Esophagus muscularis mucosa (tissue), 4 donors: ENCODE results near the gene DSTYK. TPM values are rescaled to one million over a fixed set of nuclear protein-coding genes. Genes with fewer than 3 reads are reported as not detected.

ENCODE experiments used
- DNase-seq: peaks from one replicate; pipeline ENCODE4 v3.0.0-alpha.2; 2017; ENCODE audit errors: extremely low spot score
- H3K27ac ChIP-seq, 4 donors: fragments of 200-600 bp; sonication (generic); replicated peaks in 1 of 4; 1 replicate in 3 of 4; 2 replicates in 1 of 4; pipeline ENCODE4 v1.5.1; 2016 to 2019; ENCODE audit warnings: mild to moderate bottlenecking in 1 of 4
- H3K27me3 ChIP-seq, 4 donors: fragments of 200-600 bp; sonication (generic); one replicate each; pipeline versions ENCODE4 v1.5.1 to v1.6.0; 2016 to 2019
- H3K36me3 ChIP-seq, 4 donors: fragments of 200-600 bp; sonication (generic); one replicate each; pipeline ENCODE4 v1.5.1; 2016 to 2019
- H3K4me1 ChIP-seq, 4 donors: fragments of 200-600 bp; sonication (generic); one replicate each; pipeline ENCODE4 v1.5.1; 2016 to 2019
- H3K4me3 ChIP-seq, 4 donors: fragments of 200-600 bp; sonication (generic); 1 replicate in 2 of 4; 2 replicates in 2 of 4; pipeline ENCODE4 v1.5.1; 2016 to 2019; ENCODE audit warnings: mild to moderate bottlenecking in 4 of 4, moderate library complexity in 1 of 4
- H3K9me3 ChIP-seq, 4 donors: fragments of 200-600 bp; sonication (generic); 1 replicate in 3 of 4; 2 replicates in 1 of 4; pipeline ENCODE4 v1.5.1; 2016 to 2019
- CTCF ChIP-seq, 3 experiments: fragments of 200-600 bp in 2 of 3; fragments of 450-650 bp in 1 of 3; sonication (generic) in 2 of 3; IDR thresholded peaks; one replicate each; pipeline ENCODE4 v1.5.1; 2017 to 2019; ENCODE audit warnings: antibody characterized with exemption in 3 of 3, mild to moderate bottlenecking in 2 of 3, moderate library complexity in 1 of 3
- EP300 ChIP-seq: sonication (generic); formaldehyde crosslinking; IDR thresholded peaks from one replicate; pipeline ENCODE4 v1.6.1; 2017; ENCODE audit warnings: antibody characterized with exemption
- POLR2A ChIP-seq: fragments of 450-650 bp; IDR thresholded peaks from one replicate; pipeline ENCODE4 v1.6.1; 2017; ENCODE audit warnings: antibody characterized with exemption, moderate library complexity, mild to moderate bottlenecking, low read depth
- POLR2AphosphoS5 ChIP-seq, 2 donors: sonication (generic); formaldehyde crosslinking; IDR thresholded peaks; one replicate each; pipeline ENCODE4 v1.6.1; 2017; ENCODE audit warnings: antibody characterized with exemption in 2 of 2
- WGBS: methylation state at CpG from one replicate; pipeline ENCODE4 v1.1.5; 2018; 5-methylcytosine and 5-hydroxymethylcytosine counted together
- intact Hi-C: fragments of 100-400 bp; cut with DNase I; formaldehyde crosslinking; loops from one replicate; pipeline ENCODE4 v1.15.1; 2023
- total RNA-seq, 4 donors: library from RNA; depleted of rRNA; stranded (reverse); fragments of >200 nt; gene quantifications; one replicate each; pipeline versions ENCODE4 v1.1.0 to v1.2.1, GENCODE V29; 2016

DSTYK gene
- total RNA-seq, 4 donors from 2014 or later, result 12.0 to 16.1 (median 13.9) TPM

- Histone ChIP-seq H3K9me3 (no peaks in the 10 kb centered on the region), H3K4me3 (no peak overlapping the region), H3K4me1 (peaks cover 13 to 61% (median 56%) of the 10 kb centered on the region in 4 donors), H3K27ac (no peak overlapping the region), H3K27me3 (no peaks in the 10 kb centered on the region), H3K36me3 (peaks cover 0 to 3% (median 1%) of the 10 kb centered on the region in 4 donors)
- no peak for DNase-seq
- 95% methylated on average over 8 of the region's 8 CpGs for WGBS
- no peak for TF ChIP-seq EP300
- no peak for TF ChIP-seq CTCF (IDR thresholded peaks at IDR 0.05)
- no peak for TF ChIP-seq POLR2A
- no peak for TF ChIP-seq POLR2AphosphoS5 (IDR thresholded peaks at IDR 0.05)
- intact Hi-C loops, result no loop called here
These were observed 19.2 kb downstream of the DSTYK start for GRCh38 chr1:205192287-205192686.

GRCh38 chr1:205191622-205192021 lies 19.9 kb downstream of the DSTYK start:
- Histone ChIP-seq H3K36me3 (peaks cover 0 to 7% (median 3%) of the 10 kb centered on the region in 4 donors), H3K9me3 (no peaks in the 10 kb centered on the region), H3K27me3 (no peaks in the 10 kb centered on the region), H3K27ac (peak overlapping the region; percentile 4 to 48 (median 33)), H3K4me1 (peaks cover 13 to 66% (median 62%) of the 10 kb centered on the region in 4 donors), H3K4me3 (no peak overlapping the region)
- no peak for TF ChIP-seq CTCF (IDR thresholded peaks at IDR 0.05)
- TF ChIP-seq EP300, result no peak
- no peak for TF ChIP-seq POLR2AphosphoS5 (IDR thresholded peaks at IDR 0.05)
- TF ChIP-seq POLR2A, result no peak
- intact Hi-C loops, result no loop called here
- no peak for DNase-seq
- WGBS, result 47% methylated on average over 2 of the region's 2 CpGs

- H3K4me3 ChIP-seq, result no peak overlapping the region
- H3K4me1 ChIP-seq, result peaks cover 13 to 72% (median 62%) of the 10 kb centered on the region in 4 donors
- TF ChIP-seq EP300, result no peak
- no peak for TF ChIP-seq CTCF (IDR thresholded peaks at IDR 0.05)
- no peak for TF ChIP-seq POLR2AphosphoS5 (IDR thresholded peaks at IDR 0.05)
- TF ChIP-seq POLR2A, result no peak
- H3K27me3 ChIP-seq, result no peaks in the 10 kb centered on the region
- peaks cover 0 to 7% (median 5%) of the 10 kb centered on the region in 4 donors for H3K36me3 ChIP-seq
- intact Hi-C loops, result no loop called here
- DNase-seq, result no peak
- no peaks in the 10 kb centered on the region for H3K9me3 ChIP-seq
- peak overlapping the region; percentile 4 to 48 (median 33) for H3K27ac ChIP-seq
- WGBS, result 45% methylated on average over 9 of the region's 9 CpGs
These were observed 20.5 kb downstream of the DSTYK start for GRCh38 chr1:205190845-205191577.

GRCh38 chr1:205189131-205189530 lies 22.4 kb downstream of the DSTYK start:
- TF ChIP-seq EP300 (no peak), POLR2A (no peak), POLR2AphosphoS5 (IDR thresholded peaks at IDR 0.05) (no peak), CTCF (IDR thresholded peaks at IDR 0.05) (no peak)
- 55% methylated on average over 2 of the region's 2 CpGs for WGBS
- Histone ChIP-seq H3K4me3 (no peak overlapping the region), H3K4me1 (peaks cover 16 to 68% (median 58%) of the 10 kb centered on the region in 4 donors), H3K27ac (no peak overlapping the region), H3K9me3 (no peaks in the 10 kb centered on the region), H3K27me3 (no peaks in the 10 kb centered on the region), H3K36me3 (peaks cover 0 to 12% (median 5%) of the 10 kb centered on the region in 4 donors)
- intact Hi-C loops, result no loop called here
- DNase-seq, result no peak
